Kidney capillary endothelial cell (primary cell): ENCODE data around the gene ABCG5.

Experiments
- DNase-seq: peaks from one replicate; pipeline ENCODE4 v3.0.0-alpha.2; 2018; ENCODE audit warnings: low spot score

The ABCG5 gene

GRCh38 chr2:43806719-43807031 is 32.0 kb downstream of the ABCG5 start:
- no peak for DNase-seq

GRCh38 chr2:43803113-43803512 is 35.5 kb downstream of the ABCG5 start:
- DNase-seq = no peak

- DNase-seq = no peak
Measured at GRCh38 chr2:43802135-43802534, 36.5 kb downstream of the ABCG5 start.

- no peak for DNase-seq
Measured at GRCh38 chr2:43800894-43801293, 37.7 kb downstream of the ABCG5 start.

GRCh38 chr2:43798300-43798699 is 40.3 kb downstream of the ABCG5 start:
- no peak for DNase-seq

- no peak for DNase-seq
Measured at GRCh38 chr2:43796206-43796605, 42.4 kb downstream of the ABCG5 start.

- no peak for DNase-seq
Measured at GRCh38 chr2:43794956-43795355, 43.7 kb downstream of the ABCG5 start.

GRCh38 chr2:43792653-43793052 is 46.0 kb downstream of the ABCG5 start:
- DNase-seq = no peak

GRCh38 chr2:43791035-43791765 is 47.4 kb downstream of the ABCG5 start:
- no peak for DNase-seq

- DNase-seq = no peak
Measured at GRCh38 chr2:43790147-43790546, 48.5 kb downstream of the ABCG5 start.

GRCh38 chr2:43788646-43789045 is 50.0 kb downstream of the ABCG5 start:
- no peak for DNase-seq

GRCh38 chr2:43787895-43788294 is 50.7 kb downstream of the ABCG5 start:
- DNase-seq = no peak

GRCh38 chr2:43778233-43778632 is 60.4 kb downstream of the ABCG5 start:
- DNase-seq = no peak

GRCh38 chr2:43777306-43777926 is 61.2 kb downstream of the ABCG5 start:
- DNase-seq = no peak

- no peak for DNase-seq
Measured at GRCh38 chr2:43776324-43776723, 62.3 kb downstream of the ABCG5 start.

GRCh38 chr2:43774617-43775016 is 64.0 kb downstream of the ABCG5 start:
- no peak for DNase-seq

GRCh38 chr2:43773876-43774613 is 64.6 kb downstream of the ABCG5 start, which contains the start of gene DYNC2LI1:
Gene DYNC2LI1 (plus strand): TSS chr2:43774039. CDS start chr2:43774139, 100 bp downstream.
- DNase-seq = peak; percentile 80

- no peak for DNase-seq
Measured at GRCh38 chr2:43766006-43766405, 72.6 kb downstream of the ABCG5 start.

- DNase-seq = no peak
Measured at GRCh38 chr2:43764086-43764705, 74.4 kb downstream of the ABCG5 start.

GRCh38 chr2:43763091-43763490 is 75.5 kb downstream of the ABCG5 start:
- DNase-seq = no peak
